ENCODE data around the gene IL17F. TPM values are rescaled to one million over a fixed set of nuclear protein-coding genes. Genes with fewer than 3 reads are reported as not detected.

Gene IL17F
- total RNA-seq, 6 donors from 2014 or later = not detected

GRCh38 chr6:52189974-52190373, 54.3 kb downstream of the IL17F start:
- no peak overlapping the region for H3K4me3 ChIP-seq
- no peak for DNase-seq
- no peaks in the 10 kb centered on the region for H3K27me3 ChIP-seq
- H3K4me1 ChIP-seq = no peaks in the 10 kb centered on the region
- no peak overlapping the region for H3K27ac ChIP-seq
- no peaks in the 10 kb centered on the region for H3K9me3 ChIP-seq
- H3K36me3 ChIP-seq = no peaks in the 10 kb centered on the region
- TF ChIP-seq EP300 (IDR thresholded peaks at IDR 0.05) (no peak), POLR2AphosphoS5 (IDR thresholded peaks at IDR 0.05) (no peak), POLR2A (IDR thresholded peaks at IDR 0.05) (no peak), CTCF (IDR thresholded peaks at IDR 0.05) (no peak)
- ATAC-seq (ENCODE audit: low FRiP score in 2 of 2) = no peak
- WGBS, 2 donors = 78 to 83% methylated on average over 2 of the region's 2 CpGs

- Histone ChIP-seq H3K4me1 (no peaks in the 10 kb centered on the region), H3K36me3 (no peaks in the 10 kb centered on the region), H3K4me3 (no peak overlapping the region), H3K9me3 (no peaks in the 10 kb centered on the region), H3K27me3 (no peaks in the 10 kb centered on the region), H3K27ac (no peak overlapping the region)
- ATAC-seq (ENCODE audit: low FRiP score in 2 of 2) = no peak
- WGBS, 2 donors = 86 to 92% methylated on average over 1 of the region's 1 CpG
- no peak for DNase-seq
- TF ChIP-seq CTCF (IDR thresholded peaks at IDR 0.05) (no peak), POLR2AphosphoS5 (IDR thresholded peaks at IDR 0.05) (no peak), POLR2A (IDR thresholded peaks at IDR 0.05) (no peak), EP300 (IDR thresholded peaks at IDR 0.05) (no peak)
Measured at GRCh38 chr6:52187098-52187497, 57.2 kb downstream of the IL17F start.

Other genes with a start within 250 kb of the IL17F start
- 1 to 10 TPM in 1 of 6 donors, under 1 TPM in 5; 0.10 to 1.0 (median 0.34) TPM for gene PKHD1, start 156.9 kb downstream of the IL17F start, total RNA-seq
- gene IL17A, start 58.1 kb downstream of the IL17F start, total RNA-seq = not detected
- gene MCM3, start 40.2 kb upstream of the IL17F start, total RNA-seq = 10 to 100 TPM; 20.4 to 35.9 (median 28.2) TPM
- gene PAQR8, start 117.7 kb upstream of the IL17F start, total RNA-seq = 10 to 100 TPM in 3 of 6 donors, 1 to 10 TPM in 3; 3.4 to 21.6 (median 9.3) TPM
- gene EFHC1, start 175.8 kb upstream of the IL17F start, total RNA-seq = 10 to 100 TPM; 16.2 to 96.4 (median 21.6) TPM